Left ventricle myocardium inferior (tissue), 1 donor: ENCODE results near the gene JAKMIP1. TPM values are rescaled to one million over a fixed set of nuclear protein-coding genes. Genes with fewer than 3 reads are reported as not detected.

ENCODE experiments used
- DNase-seq: peaks from one replicate; pipeline ENCODE4 v3.0.0-alpha.2; 2020
- H3K27ac ChIP-seq: fragments of 200-600 bp; replicated peaks from 2 replicates; pipeline ENCODE4 v1.8.0; 2021
- H3K27me3 ChIP-seq: fragments of 200-600 bp; 2 replicates; pipeline ENCODE4 v1.8.0; 2021; ENCODE audit warnings: low read depth
- H3K36me3 ChIP-seq: fragments of 200-600 bp; 2 replicates; pipeline ENCODE4 v1.8.0; 2021
- H3K4me1 ChIP-seq: fragments of 200-600 bp; 2 replicates; pipeline ENCODE4 v1.8.0; 2021
- H3K4me3 ChIP-seq: fragments of 200-600 bp; 2 replicates; pipeline ENCODE4 v1.8.0; 2021; ENCODE audit warnings: mild to moderate bottlenecking, moderate library complexity
- H3K9me3 ChIP-seq: fragments of 200-600 bp; replicated peaks from 2 replicates; pipeline ENCODE4 v1.8.0; 2021
- intact Hi-C: fragments of 100-400 bp; cut with micrococcal nuclease; formaldehyde crosslinking; loops from one replicate; pipeline ENCODE4 v1.11.0; 2022
- total RNA-seq: library from RNA; stranded (reverse); fragmentation: NEBNext Ultra II Directional; extraction: Animal tissue kit (Norgen Biotek cat#: 25700); gene quantifications from one replicate; pipeline ENCODE4 v1.2.1, GENCODE V29; 2021
- TF ChIP-seq, protein P1 (sequence below): fragments of 200-600 bp; IDR thresholded peaks from 2 replicates; pipeline ENCODE4 v1.8.0; 2021; ENCODE audit warnings: antibody characterized with exemption, mild to moderate bottlenecking, borderline replicate concordance
- donor health status: DM: no; HTN: yes; CAD: no; lungs with severe emphysema.

Gene JAKMIP1
- total RNA-seq, 1 donor from 2014 or later = not detected

DNA sequence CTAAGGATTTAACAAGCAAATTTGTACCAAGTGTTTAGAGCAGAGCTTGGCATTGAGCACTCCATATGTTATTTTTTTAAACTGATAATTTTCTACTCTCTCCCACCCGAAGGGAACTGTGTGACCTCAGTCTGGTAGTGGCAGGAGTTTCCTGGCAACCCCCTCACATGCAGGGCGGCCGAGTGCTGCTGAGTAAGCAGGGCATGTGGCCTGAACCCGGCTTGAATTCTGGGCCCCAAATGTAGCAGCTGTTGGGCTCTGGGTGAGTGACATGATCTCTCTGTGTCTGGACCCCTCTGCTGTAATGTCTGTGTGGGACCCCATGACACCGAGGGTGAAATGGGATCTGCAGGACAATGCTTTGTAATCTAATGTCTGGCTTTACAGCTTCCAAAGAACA lies 168.5 kb downstream of the JAKMIP1 start:
- intact Hi-C loops = no loop called here
- H3K36me3 ChIP-seq = no peaks in the 10 kb centered on the region
- H3K27ac ChIP-seq = no peak overlapping the region
- peaks cover 42% of the 10 kb centered on the region for H3K27me3 ChIP-seq
- no peaks in the 10 kb centered on the region for H3K4me1 ChIP-seq
- TF ChIP-seq, protein P1, sequence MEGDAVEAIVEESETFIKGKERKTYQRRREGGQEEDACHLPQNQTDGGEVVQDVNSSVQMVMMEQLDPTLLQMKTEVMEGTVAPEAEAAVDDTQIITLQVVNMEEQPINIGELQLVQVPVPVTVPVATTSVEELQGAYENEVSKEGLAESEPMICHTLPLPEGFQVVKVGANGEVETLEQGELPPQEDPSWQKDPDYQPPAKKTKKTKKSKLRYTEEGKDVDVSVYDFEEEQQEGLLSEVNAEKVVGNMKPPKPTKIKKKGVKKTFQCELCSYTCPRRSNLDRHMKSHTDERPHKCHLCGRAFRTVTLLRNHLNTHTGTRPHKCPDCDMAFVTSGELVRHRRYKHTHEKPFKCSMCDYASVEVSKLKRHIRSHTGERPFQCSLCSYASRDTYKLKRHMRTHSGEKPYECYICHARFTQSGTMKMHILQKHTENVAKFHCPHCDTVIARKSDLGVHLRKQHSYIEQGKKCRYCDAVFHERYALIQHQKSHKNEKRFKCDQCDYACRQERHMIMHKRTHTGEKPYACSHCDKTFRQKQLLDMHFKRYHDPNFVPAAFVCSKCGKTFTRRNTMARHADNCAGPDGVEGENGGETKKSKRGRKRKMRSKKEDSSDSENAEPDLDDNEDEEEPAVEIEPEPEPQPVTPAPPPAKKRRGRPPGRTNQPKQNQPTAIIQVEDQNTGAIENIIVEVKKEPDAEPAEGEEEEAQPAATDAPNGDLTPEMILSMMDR = no peak
- no peaks in the 10 kb centered on the region for H3K9me3 ChIP-seq
- no peak overlapping the region for H3K4me3 ChIP-seq
- DNase-seq = no peak

DNA sequence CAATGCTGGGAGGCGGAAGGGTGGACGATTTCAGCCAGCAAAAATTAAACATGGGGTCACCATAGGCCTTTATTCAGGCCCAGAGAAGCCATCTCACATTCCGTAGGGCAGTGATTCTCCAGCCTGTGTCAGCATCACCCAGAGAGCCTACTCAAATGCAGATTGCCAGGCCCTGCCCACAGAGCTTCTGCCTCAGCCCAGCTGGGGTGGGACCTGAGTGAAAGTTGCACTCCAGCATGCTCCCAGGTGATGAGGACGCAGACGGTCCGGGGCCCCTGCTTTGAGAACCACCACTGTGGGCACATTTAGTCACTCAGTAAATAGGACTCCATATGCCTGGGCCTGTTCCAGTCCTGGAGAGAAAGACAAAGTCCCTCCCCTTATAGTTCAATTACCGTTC lies 169.7 kb downstream of the JAKMIP1 start:
- Histone ChIP-seq H3K27ac (no peak overlapping the region), H3K36me3 (no peaks in the 10 kb centered on the region), H3K4me3 (no peak overlapping the region), H3K4me1 (no peaks in the 10 kb centered on the region), H3K27me3 (peaks cover 46% of the 10 kb centered on the region), H3K9me3 (no peaks in the 10 kb centered on the region)
- no peak for DNase-seq
- TF ChIP-seq, protein P1 = no peak
- intact Hi-C loops = no loop called here

DNA sequence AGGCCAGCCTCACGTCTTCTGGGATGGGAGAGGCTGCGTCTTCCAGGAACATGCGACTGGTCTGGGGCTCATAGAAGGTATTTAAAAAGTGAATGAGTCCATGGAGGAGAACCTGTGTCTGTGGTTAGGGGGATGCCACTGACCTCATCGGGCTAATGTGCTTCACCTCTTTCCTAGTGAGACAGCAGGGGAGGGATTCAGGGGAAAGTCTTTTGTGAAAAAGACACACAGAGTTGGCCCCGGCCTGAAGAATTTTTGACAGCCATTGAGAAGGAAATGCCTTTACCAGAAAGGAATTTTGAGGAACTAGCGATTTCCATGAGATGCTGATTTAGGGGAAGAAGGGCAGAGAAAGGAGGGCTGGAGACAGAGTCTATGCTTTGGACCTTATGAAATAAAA lies 171.1 kb downstream of the JAKMIP1 start:
- TF ChIP-seq, protein P1 = no peak
- intact Hi-C loops = no loop called here
- no peak for DNase-seq
- no peaks in the 10 kb centered on the region for H3K4me1 ChIP-seq
- no peaks in the 10 kb centered on the region for H3K36me3 ChIP-seq
- H3K4me3 ChIP-seq = no peak overlapping the region
- H3K27me3 ChIP-seq = peaks cover 60% of the 10 kb centered on the region
- H3K9me3 ChIP-seq = no peaks in the 10 kb centered on the region
- H3K27ac ChIP-seq = no peak overlapping the region

DNA sequence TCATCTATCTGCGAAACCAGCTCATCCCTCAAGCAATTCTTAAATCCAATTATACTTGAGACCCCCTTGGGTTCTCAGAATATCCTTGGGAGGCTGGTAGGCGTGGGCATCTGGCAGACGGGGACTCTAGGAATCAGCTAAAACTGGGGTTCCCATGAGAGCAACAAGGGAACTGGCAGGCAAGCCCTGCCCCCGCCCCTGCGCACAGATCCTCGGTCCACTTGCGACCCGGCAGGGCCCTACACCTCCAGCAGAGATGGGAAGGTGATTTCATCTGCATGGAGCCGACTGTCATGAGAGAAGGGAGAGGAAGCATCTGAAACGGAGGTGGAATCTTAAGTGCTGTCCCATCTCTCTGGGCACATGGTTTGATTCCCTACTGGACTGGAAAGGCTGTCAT lies 172.2 kb downstream of the JAKMIP1 start:
- intact Hi-C loops = no loop called here
- peaks cover 71% of the 10 kb centered on the region for H3K27me3 ChIP-seq
- no peak overlapping the region for H3K27ac ChIP-seq

DNA sequence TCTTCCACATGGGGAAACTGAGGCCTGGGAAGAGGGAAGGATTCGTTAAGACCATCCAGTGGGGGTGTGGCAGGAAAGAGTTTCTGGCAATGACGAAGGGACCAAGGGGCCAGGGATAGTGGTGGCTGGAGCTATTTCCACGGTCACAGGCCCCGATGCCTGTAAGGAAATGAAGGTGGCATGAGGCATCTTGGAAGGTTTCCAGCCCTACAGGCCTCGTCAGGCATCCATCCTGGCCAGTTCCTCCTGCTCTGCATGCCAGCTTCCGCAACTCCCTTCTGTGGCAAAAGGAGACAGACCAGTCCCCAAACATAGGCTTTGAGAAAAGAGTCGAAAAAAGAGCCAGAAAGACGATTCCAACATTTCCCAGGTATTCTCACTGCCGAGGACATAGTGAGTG lies 173.0 kb downstream of the JAKMIP1 start:
- TF ChIP-seq, protein P1 = no peak
- H3K36me3 ChIP-seq = no peaks in the 10 kb centered on the region
- no peak overlapping the region for H3K4me3 ChIP-seq
- peaks cover 79% of the 10 kb centered on the region for H3K27me3 ChIP-seq
- H3K9me3 ChIP-seq = no peaks in the 10 kb centered on the region
- DNase-seq = no peak
- no peak overlapping the region for H3K27ac ChIP-seq
- H3K4me1 ChIP-seq = no peaks in the 10 kb centered on the region
- intact Hi-C loops = no loop called here

More for the DNA sequence above, 172.2 kb downstream of the JAKMIP1 start:
- Histone ChIP-seq H3K4me3 (no peak overlapping the region), H3K36me3 (no peaks in the 10 kb centered on the region), H3K9me3 (no peaks in the 10 kb centered on the region), H3K4me1 (no peaks in the 10 kb centered on the region)
- DNase-seq = no peak
- TF ChIP-seq, protein P1 = no peak
